SK-N-SH treated with all-trans-retinoic acid at 6 μM for 48 hours (cell line): ENCODE measurements around the gene JPH3.

ENCODE experiments used
- ATAC-seq: fragments of 200-7000 bp; cut with Tn5 transposase; 3 replicates; pipeline ENCODE4 v1.9.1; 2020; ENCODE audit warnings: mild to moderate bottlenecking, moderate library complexity
- ARNTL ChIP-seq: fragments of 450-650 bp; formaldehyde crosslinking; IDR thresholded peaks from 2 replicates; pipeline ENCODE4 v1.5.0; 2020; ENCODE audit warnings: low read depth, mild to moderate bottlenecking, moderate library complexity, borderline replicate concordance
- BACH2 ChIP-seq: fragments of 250-450 bp; sonication (Bioruptor Pico); IDR thresholded peaks from 2 replicates; pipeline ENCODE4 v1.9.0; 2021; ENCODE audit warnings: mild to moderate bottlenecking, borderline replicate concordance
- CSRNP3 ChIP-seq: fragments of 250-450 bp; sonication (Bioruptor Pico); IDR thresholded peaks from 2 replicates; pipeline ENCODE4 v1.5.1; 2021; ENCODE audit warnings: mild to moderate bottlenecking, moderate library complexity
- ESRRG ChIP-seq: fragments of 250-450 bp; sonication (Bioruptor Pico); IDR thresholded peaks from 2 replicates; pipeline ENCODE4 v1.6.1; 2021; ENCODE audit warnings: mild to moderate bottlenecking
- ISL1 ChIP-seq: fragments of 250-450 bp; sonication (Bioruptor Pico); IDR thresholded peaks from 2 replicates; pipeline ENCODE4 v2.1.2; 2022; ENCODE audit warnings: mild to moderate bottlenecking, moderate library complexity
- OSR1 ChIP-seq: fragments of 250-450 bp; sonication (Bioruptor Pico); IDR thresholded peaks from 2 replicates; pipeline ENCODE4 v1.8.0; 2022; ENCODE audit warnings: moderate library complexity, mild to moderate bottlenecking, inconsistent platforms
- PATZ1 ChIP-seq: fragments of 250-450 bp; sonication (Bioruptor Pico); IDR thresholded peaks from 2 replicates; pipeline ENCODE4 v1.8.0; 2020; ENCODE audit warnings: mild to moderate bottlenecking, moderate library complexity, borderline replicate concordance
- PPARA ChIP-seq: fragments of 250-450 bp; sonication (Bioruptor Pico); IDR thresholded peaks from 2 replicates; pipeline ENCODE4 v1.5.0; 2020; ENCODE audit warnings: mild to moderate bottlenecking, borderline replicate concordance
- TSHZ2 ChIP-seq: fragments of 250-450 bp; sonication (Bioruptor Pico); IDR thresholded peaks from 2 replicates; pipeline ENCODE4 v1.5.0; 2020; ENCODE audit warnings: mild to moderate bottlenecking, moderate library complexity
- ZFP3 ChIP-seq: fragments of 250-450 bp; sonication (Bioruptor Pico); IDR thresholded peaks from 2 replicates; pipeline ENCODE4 v1.5.0; 2020; ENCODE audit warnings: mild to moderate bottlenecking, moderate library complexity
- ZFP30 ChIP-seq: fragments of 450-650 bp; formaldehyde crosslinking; IDR thresholded peaks from 2 replicates; pipeline ENCODE4 v1.5.0; 2022; ENCODE audit warnings: mild to moderate bottlenecking, moderate library complexity
- ZNF565 ChIP-seq: fragments of 450-650 bp; formaldehyde crosslinking; conservative IDR thresholded peaks from 2 replicates; pipeline ENCODE4 v1.5.0; 2020; ENCODE audit warnings: low read depth, mild to moderate bottlenecking, moderate library complexity
- ZNF70 ChIP-seq: fragments of 450-650 bp; formaldehyde crosslinking; IDR thresholded peaks from 2 replicates; pipeline ENCODE4 v1.5.0; 2020; ENCODE audit warnings: mild to moderate bottlenecking, moderate library complexity
- ZNF8 ChIP-seq: fragments of 450-650 bp; formaldehyde crosslinking; IDR thresholded peaks from 2 replicates; pipeline ENCODE4 v1.5.0; 2020; ENCODE audit warnings: mild to moderate bottlenecking, moderate library complexity

Gene JPH3

GRCh38 chr16:87620201-87620495 is 17.8 kb downstream of the JPH3 start (continued):
- no peak for TF ChIP-seq PATZ1 (CRISPR knock-in tag)
- no peak for TF ChIP-seq ESRRG (CRISPR knock-in tag)
- TF ChIP-seq ZNF70 (CRISPR knock-in tag) = no peak
- TF ChIP-seq OSR1 (CRISPR knock-in tag) = no peak
- no peak for TF ChIP-seq BACH2 (CRISPR knock-in tag)
- no peak for TF ChIP-seq ZFP30
- no peak for TF ChIP-seq PPARA (CRISPR knock-in tag)

GRCh38 chr16:87621550-87621829 is 19.2 kb downstream of the JPH3 start:
- no peak for ATAC-seq
- TF ChIP-seq ESRRG (CRISPR knock-in tag) = no peak
- no peak for TF ChIP-seq ISL1 (CRISPR knock-in tag)
- no peak for TF ChIP-seq TSHZ2 (CRISPR knock-in tag)
- no peak for TF ChIP-seq ZNF70 (CRISPR knock-in tag)

GRCh38 chr16:87621976-87622713 is 19.8 kb downstream of the JPH3 start:
- ATAC-seq = no peak
- no peak for TF ChIP-seq ZNF565 (CRISPR knock-in tag)
- TF ChIP-seq ISL1 (CRISPR knock-in tag) = no peak
- no peak for TF ChIP-seq ZNF8 (CRISPR knock-in tag)

GRCh38 chr16:87622756-87623319 is 20.5 kb downstream of the JPH3 start:
- TF ChIP-seq OSR1 (CRISPR knock-in tag) (no peak), CSRNP3 (CRISPR knock-in tag) (no peak), TSHZ2 (CRISPR knock-in tag) (no peak), ZNF70 (CRISPR knock-in tag) (no peak), PATZ1 (CRISPR knock-in tag) (no peak), ESRRG (CRISPR knock-in tag) (no peak), ARNTL (CRISPR knock-in tag) (no peak), ZFP3 (CRISPR knock-in tag) (no peak)
- ATAC-seq = no peak
